HFFc6 (cell line): ENCODE measurements around the gene LUZP2. TPM values are rescaled to one million over a fixed set of nuclear protein-coding genes. Genes with fewer than 3 reads are reported as not detected.

Source experiments
- DNase-seq: peaks from one replicate; pipeline ENCODE4 v3.0.0-alpha.2; 2018
- H3K27ac Mint-ChIP-seq: 2 replicates; pipeline ENCODE4 v1.8.0; 2020; ENCODE audit warnings: mild to moderate bottlenecking, mixed read lengths
- H3K27me3 Mint-ChIP-seq: 2 replicates; pipeline ENCODE4 v1.8.0; 2021; ENCODE audit warnings: mild to moderate bottlenecking, moderate library complexity, mixed read lengths; ENCODE audit not compliant: insufficient read depth
- H3K36me3 Mint-ChIP-seq: 2 replicates; pipeline ENCODE4 v1.8.0; 2021; ENCODE audit warnings: low read depth, mixed read lengths
- H3K4me1 Mint-ChIP-seq: 2 replicates; pipeline ENCODE4 v1.8.0; 2020; ENCODE audit warnings: low read depth, mixed read lengths
- H3K4me3 Mint-ChIP-seq: 2 replicates; pipeline ENCODE4 v1.8.0; 2020; ENCODE audit warnings: mild to moderate bottlenecking, moderate library complexity, mixed read lengths
- H3K9me3 Mint-ChIP-seq: 2 replicates; pipeline ENCODE4 v1.8.0; 2020; ENCODE audit warnings: mild to moderate bottlenecking, mixed read lengths
- total RNA-seq, 6 experiments: library from RNA; stranded (reverse); fragmentation: NEBNext Ultra II Directional; extraction: Animal tissue kit (Norgen Biotek cat#: 25700); gene quantifications; 2 replicates in 1 of 6; 3 replicates in 5 of 6; pipeline ENCODE4 v1.2.3, GENCODE V29; 2021
- TF ChIP-seq, protein P1 (sequence below): fragments of 200-600 bp; sonication (generic); IDR thresholded peaks from 2 replicates; pipeline ENCODE4 v1.5.0; 2021; ENCODE audit warnings: antibody characterized with exemption, mild to moderate bottlenecking

The LUZP2 gene
- total RNA-seq, 6 experiments from 2014 or later: not detected

DNA sequence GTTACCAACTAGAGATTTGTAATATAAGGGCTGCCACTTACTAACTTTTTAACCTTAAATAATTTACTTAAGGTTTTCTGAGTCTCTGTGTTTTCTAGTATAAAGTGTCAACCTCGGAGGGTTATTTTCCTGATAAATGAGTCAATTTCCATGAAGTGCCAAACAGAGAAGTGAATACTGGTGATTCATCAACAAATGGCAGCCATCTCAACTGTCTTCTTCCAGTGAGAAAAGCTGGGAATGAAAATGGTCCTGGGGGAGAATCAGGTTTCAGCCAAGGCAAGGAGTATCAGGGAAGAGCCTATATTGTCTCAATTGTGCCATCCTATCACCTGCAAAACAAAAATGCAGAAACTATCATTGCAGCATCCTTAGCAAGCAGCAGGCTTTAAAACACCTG lies 129.1 kb downstream of the LUZP2 start:
- Mint-ChIP-seq H3K4me1 (peaks cover 21% of the 10 kb centered on the region; the same call in 1 of the 2 replicates), H3K27ac (no peak overlapping the region), H3K36me3 (no peaks in the 10 kb centered on the region), H3K4me3 (no peak overlapping the region), H3K9me3 (no peaks in the 10 kb centered on the region; the same call in 1 of the 2 replicates), H3K27me3 (no peaks in the 10 kb centered on the region)
- TF ChIP-seq, protein P1, sequence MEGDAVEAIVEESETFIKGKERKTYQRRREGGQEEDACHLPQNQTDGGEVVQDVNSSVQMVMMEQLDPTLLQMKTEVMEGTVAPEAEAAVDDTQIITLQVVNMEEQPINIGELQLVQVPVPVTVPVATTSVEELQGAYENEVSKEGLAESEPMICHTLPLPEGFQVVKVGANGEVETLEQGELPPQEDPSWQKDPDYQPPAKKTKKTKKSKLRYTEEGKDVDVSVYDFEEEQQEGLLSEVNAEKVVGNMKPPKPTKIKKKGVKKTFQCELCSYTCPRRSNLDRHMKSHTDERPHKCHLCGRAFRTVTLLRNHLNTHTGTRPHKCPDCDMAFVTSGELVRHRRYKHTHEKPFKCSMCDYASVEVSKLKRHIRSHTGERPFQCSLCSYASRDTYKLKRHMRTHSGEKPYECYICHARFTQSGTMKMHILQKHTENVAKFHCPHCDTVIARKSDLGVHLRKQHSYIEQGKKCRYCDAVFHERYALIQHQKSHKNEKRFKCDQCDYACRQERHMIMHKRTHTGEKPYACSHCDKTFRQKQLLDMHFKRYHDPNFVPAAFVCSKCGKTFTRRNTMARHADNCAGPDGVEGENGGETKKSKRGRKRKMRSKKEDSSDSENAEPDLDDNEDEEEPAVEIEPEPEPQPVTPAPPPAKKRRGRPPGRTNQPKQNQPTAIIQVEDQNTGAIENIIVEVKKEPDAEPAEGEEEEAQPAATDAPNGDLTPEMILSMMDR: no peak
- DNase-seq: no peak

DNA sequence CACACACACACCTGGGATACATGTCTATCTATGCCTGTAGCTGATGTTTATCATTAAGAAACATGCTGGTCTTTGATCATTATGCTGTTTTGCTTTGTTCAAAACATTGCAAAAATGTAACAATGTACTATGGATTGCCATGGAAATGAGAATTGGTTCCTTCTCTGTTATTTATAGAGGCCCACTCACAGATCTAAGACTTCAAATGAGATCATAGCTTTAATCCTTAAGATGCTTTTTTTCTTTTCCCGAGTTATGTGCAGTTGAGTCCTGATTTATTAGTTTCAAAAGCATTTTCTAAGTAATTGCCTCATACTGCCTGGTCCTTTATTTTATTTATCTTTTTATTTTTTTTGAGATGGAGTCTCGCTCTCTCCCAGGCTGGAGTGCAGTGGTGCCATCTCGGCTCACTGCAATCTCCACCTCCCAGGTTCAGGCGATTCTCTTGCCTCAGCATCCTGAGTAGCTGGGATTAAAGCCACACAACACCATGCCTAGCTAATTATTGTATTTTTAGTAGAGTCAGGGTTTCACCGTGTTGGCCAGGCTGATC lies 131.4 kb downstream of the LUZP2 start:
- DNase-seq: no peak
- no peak overlapping the region for H3K27ac Mint-ChIP-seq
- H3K36me3 Mint-ChIP-seq: no peaks in the 10 kb centered on the region
- H3K27me3 Mint-ChIP-seq: no peaks in the 10 kb centered on the region
- H3K4me3 Mint-ChIP-seq: no peak overlapping the region
- TF ChIP-seq, protein P1: no peak
- peaks cover 10% of the 10 kb centered on the region; the same call in 1 of the 2 replicates for H3K4me1 Mint-ChIP-seq
- H3K9me3 Mint-ChIP-seq: peaks cover 5% of the 10 kb centered on the region; the same call in 1 of the 2 replicates

- no peaks in the 10 kb centered on the region for H3K36me3 Mint-ChIP-seq
- TF ChIP-seq, protein P1: no peak
- H3K9me3 Mint-ChIP-seq: peaks cover 9% of the 10 kb centered on the region; the same call in 1 of the 2 replicates
- no peaks in the 10 kb centered on the region for H3K27me3 Mint-ChIP-seq
- peaks cover 13% of the 10 kb centered on the region; the same call in 1 of the 2 replicates for H3K4me1 Mint-ChIP-seq
- DNase-seq: no peak
- no peak overlapping the region for H3K27ac Mint-ChIP-seq
- H3K4me3 Mint-ChIP-seq: no peak overlapping the region
Measured at GRCh38 chr11:24634606-24635160, 137.8 kb downstream of the LUZP2 start.

- Mint-ChIP-seq H3K9me3 (peaks cover 9% of the 10 kb centered on the region; the same call in 1 of the 2 replicates), H3K36me3 (no peaks in the 10 kb centered on the region), H3K4me1 (peaks cover 13% of the 10 kb centered on the region; the same call in 1 of the 2 replicates), H3K27me3 (no peaks in the 10 kb centered on the region), H3K27ac (no peak overlapping the region), H3K4me3 (peak overlapping the region; percentile 5; the same call in 1 of the 2 replicates)
- TF ChIP-seq, protein P1: no peak
- DNase-seq: no peak
Measured at GRCh38 chr11:24635588-24636290, 138.9 kb downstream of the LUZP2 start.

- Mint-ChIP-seq H3K27ac (no peak overlapping the region), H3K4me1 (peaks cover 13% of the 10 kb centered on the region; the same call in 1 of the 2 replicates), H3K36me3 (no peaks in the 10 kb centered on the region), H3K27me3 (no peaks in the 10 kb centered on the region), H3K4me3 (no peak overlapping the region), H3K9me3 (peaks cover 8% of the 10 kb centered on the region; the same call in 1 of the 2 replicates)
- TF ChIP-seq, protein P1: no peak
- DNase-seq: no peak
Measured at GRCh38 chr11:24636291-24636629, 139.4 kb downstream of the LUZP2 start.
